H9 (cell line): ENCODE data around the gene HECW1. TPM values are rescaled to one million over a fixed set of nuclear protein-coding genes. Genes with fewer than 3 reads are reported as not detected.

Experiments used
- DNase-seq: peaks from one replicate; pipeline ENCODE4 v3.0.0-alpha.2; 2017
- H2AFZ ChIP-seq: one replicate; pipeline ENCODE4 v1.6.1; 2013; ENCODE audit warnings: mild to moderate bottlenecking, low read length, control low read depth, moderate library complexity
- H2AK5ac ChIP-seq: 2 replicates; pipeline ENCODE4 v1.6.1; 2013; ENCODE audit warnings: low read length, control low read depth, mixed read lengths; ENCODE audit not compliant: insufficient read length
- H2BK120ac ChIP-seq: one replicate; pipeline ENCODE4 v1.6.1; 2013; ENCODE audit warnings: low read depth, mild to moderate bottlenecking, low read length, control low read depth, inconsistent platforms; ENCODE audit not compliant: poor library complexity, severe bottlenecking
- H2BK12ac ChIP-seq: 2 replicates; pipeline ENCODE4 v1.6.1; 2013; ENCODE audit warnings: low read length, control low read depth, mixed read lengths, low read depth; ENCODE audit not compliant: insufficient read length
- H2BK15ac ChIP-seq: 2 replicates; pipeline ENCODE4 v1.6.1; 2013; ENCODE audit warnings: low read depth, low read length, control low read depth
- H2BK20ac ChIP-seq: one replicate; pipeline ENCODE4 v1.6.1; 2013; ENCODE audit warnings: low read depth, mild to moderate bottlenecking, low read length, control low read depth, inconsistent platforms; ENCODE audit not compliant: poor library complexity, severe bottlenecking
- H2BK5ac ChIP-seq: 2 replicates; pipeline ENCODE4 v1.6.1; 2013; ENCODE audit warnings: low read length, control low read depth, mixed read lengths; ENCODE audit not compliant: insufficient read length
- H3K14ac ChIP-seq: 2 replicates; pipeline ENCODE4 v1.6.1; 2013; ENCODE audit warnings: low read length, control low read depth; ENCODE audit not compliant: insufficient read depth
- H3K18ac ChIP-seq: 2 replicates; pipeline ENCODE4 v1.6.1; 2013; ENCODE audit warnings: low read depth, mild to moderate bottlenecking, mixed read lengths, low read length, control low read depth; ENCODE audit not compliant: insufficient read length
- H3K23ac ChIP-seq: 2 replicates; pipeline ENCODE4 v1.6.1; 2013; ENCODE audit warnings: low read length, control low read depth, mixed read lengths, low read depth; ENCODE audit not compliant: insufficient read length
- H3K23me2 ChIP-seq: 2 replicates; pipeline ENCODE4 v1.6.1; 2013; ENCODE audit warnings: low read depth, mild to moderate bottlenecking, mixed read lengths, low read length, control low read depth; ENCODE audit not compliant: insufficient read length, poor library complexity, severe bottlenecking
- H3K27ac ChIP-seq: 2 replicates; pipeline ENCODE4 v1.5.1; 2013; ENCODE audit warnings: low read length, control low read depth, mixed read lengths, low read depth; ENCODE audit not compliant: insufficient read length
- H3K27me3 ChIP-seq: 2 replicates; pipeline ENCODE4 v1.6.1; 2013; ENCODE audit warnings: low read length, control low read depth, inconsistent platforms; ENCODE audit not compliant: insufficient read depth
- H3K4ac ChIP-seq: 2 replicates; pipeline ENCODE4 v1.6.1; 2013; ENCODE audit warnings: low read depth, mild to moderate bottlenecking, control low read depth, inconsistent platforms, low read length, moderate library complexity
- H3K4me1 ChIP-seq: 2 replicates; pipeline ENCODE4 v1.6.1; 2013; ENCODE audit warnings: low read length, control low read depth, inconsistent platforms; ENCODE audit not compliant: insufficient read depth
- H3K4me2 ChIP-seq: 2 replicates; pipeline ENCODE4 v1.6.1; 2013; ENCODE audit warnings: low read length, control low read depth, mixed read lengths; ENCODE audit not compliant: insufficient read length, insufficient read depth
- H3K56ac ChIP-seq: 2 replicates; pipeline ENCODE4 v1.6.1; 2013; ENCODE audit warnings: low read depth, mild to moderate bottlenecking, mixed read lengths, low read length, control low read depth; ENCODE audit not compliant: insufficient read length
- H3K79me1 ChIP-seq: 2 replicates; pipeline ENCODE4 v1.6.1; 2013; ENCODE audit warnings: low read depth, mild to moderate bottlenecking, moderate library complexity, low read length, control low read depth, inconsistent platforms; ENCODE audit not compliant: insufficient read depth, poor library complexity, severe bottlenecking
- H3K79me2 ChIP-seq: 2 replicates; pipeline ENCODE4 v1.6.1; 2013; ENCODE audit warnings: low read length, control low read depth, inconsistent platforms; ENCODE audit not compliant: insufficient read depth
- H3K9ac ChIP-seq: 2 replicates; pipeline ENCODE4 v1.6.1; 2013; ENCODE audit warnings: low read length, control low read depth, mixed read lengths; ENCODE audit not compliant: insufficient read length; ENCODE audit errors: extremely low read depth
- H3K9me3 ChIP-seq: one replicate; pipeline ENCODE4 v1.6.1; 2013; ENCODE audit warnings: low read depth, low read length, inconsistent platforms; ENCODE audit not compliant: control insufficient read depth
- H3T11ph ChIP-seq: one replicate; pipeline ENCODE4 v1.6.1; 2013; ENCODE audit warnings: mild to moderate bottlenecking, low read length, control low read depth, inconsistent platforms
- H4K20me1 ChIP-seq: one replicate; pipeline ENCODE4 v1.6.1; 2013; ENCODE audit not compliant: control insufficient read depth, insufficient read length, insufficient read depth
- H4K5ac ChIP-seq: 2 replicates; pipeline ENCODE4 v1.6.1; 2013; ENCODE audit warnings: low read depth, mild to moderate bottlenecking, mixed read lengths, low read length, control low read depth; ENCODE audit not compliant: insufficient read length
- H4K8ac ChIP-seq: replicated peaks from 2 replicates; pipeline ENCODE4 v1.6.1; 2013; ENCODE audit warnings: low read length, control low read depth, mixed read lengths, low read depth; ENCODE audit not compliant: insufficient read length
- H4K91ac ChIP-seq: 2 replicates; pipeline ENCODE4 v1.6.1; 2013; ENCODE audit warnings: low read depth, mild to moderate bottlenecking, moderate library complexity, mixed read lengths, low read length, control low read depth; ENCODE audit not compliant: insufficient read length
- H3K27ac Mint-ChIP-seq, 3 experiments: 2 replicates in 2 of 3; 3 replicates in 1 of 3; pipeline ENCODE4 v1.8.0; 2020 to 2021; ENCODE audit warnings: mixed read lengths in 3 of 3, mild to moderate bottlenecking in 1 of 3, moderate library complexity in 1 of 3
- H3K27me3 Mint-ChIP-seq: 2 replicates; pipeline ENCODE4 v1.8.0; 2021; ENCODE audit warnings: low read depth, mild to moderate bottlenecking, moderate library complexity, mixed read lengths
- H3K36me3 Mint-ChIP-seq, 3 experiments: 2 replicates in 2 of 3; 3 replicates in 1 of 3; pipeline ENCODE4 v1.8.0; 2020 to 2021; ENCODE audit warnings: low read depth in 3 of 3, mixed read lengths in 3 of 3; ENCODE audit not compliant: insufficient read depth in 1 of 3
- H3K4me1 Mint-ChIP-seq, 2 experiments: 2 replicates each; pipeline ENCODE4 v1.8.0; 2020; ENCODE audit warnings: mixed read lengths in 2 of 2
- H3K4me3 Mint-ChIP-seq, 2 experiments: 2 replicates in 1 of 2; 3 replicates in 1 of 2; pipeline ENCODE4 v1.8.0; 2020 to 2021; ENCODE audit warnings: mild to moderate bottlenecking in 2 of 2, mixed read lengths in 2 of 2, moderate library complexity in 1 of 2
- H3K9me3 Mint-ChIP-seq, 2 experiments: 2 replicates in 1 of 2; 3 replicates in 1 of 2; pipeline ENCODE4 v1.8.0; 2020; ENCODE audit warnings: mild to moderate bottlenecking in 2 of 2, mixed read lengths in 2 of 2, moderate library complexity in 1 of 2
- CTCF ChIP-seq: fragments of 200-600 bp; sonication (generic); conservative IDR thresholded peaks from 3 replicates; pipeline ENCODE4 v1.8.0; 2021; ENCODE audit warnings: antibody characterized with exemption, mild to moderate bottlenecking
- WGBS: extraction: QIAGEN DNeasy Blood & Tissue Kit; methylation state at CpG from one replicate; pipeline ENCODE4 v1.1.7; 2013; ENCODE audit warnings: missing lambda C conversion rate, low lambda C conversion rate, mixed read lengths; ENCODE audit not compliant: insufficient read length; ENCODE audit errors: extremely low coverage; 5-methylcytosine and 5-hydroxymethylcytosine counted together
- total RNA-seq: library from RNA; stranded (reverse); gene quantifications from 2 replicates; pipeline ENCODE4 v1.2.1, GENCODE V29; 2021

The HECW1 gene
- total RNA-seq, 1 experiment from 2014 or later = 5.0 TPM

GRCh38 chr7:43531700-43532099 is 419.3 kb downstream of the HECW1 start:
- H2AK5ac ChIP-seq = no peak overlapping the region
- no peak overlapping the region for H2BK12ac ChIP-seq
- H4K5ac ChIP-seq = no peak overlapping the region
- no peak overlapping the region for H2BK20ac ChIP-seq
- no peak overlapping the region for H3K4me3 Mint-ChIP-seq
- H3K9ac ChIP-seq = no peak overlapping the region
- no peak overlapping the region for H3T11ph ChIP-seq
- H4K20me1 ChIP-seq = no peaks in the 10 kb centered on the region
- no peaks in the 10 kb centered on the region; the same call in 1 of the 2 replicates for H3K27me3 ChIP-seq
- TF ChIP-seq CTCF = no peak
- no peak overlapping the region for H2BK120ac ChIP-seq
- no peaks in the 10 kb centered on the region for H3K79me1 ChIP-seq
- H4K91ac ChIP-seq = no peak overlapping the region
- no peak overlapping the region for H4K8ac ChIP-seq
- no CpG with 5 or more reads among the region's 9 CpGs for WGBS
- no peaks in the 10 kb centered on the region for H3K27me3 Mint-ChIP-seq
- H3K4me1 ChIP-seq = no peaks in the 10 kb centered on the region
- H2BK5ac ChIP-seq = no peak overlapping the region
- no peak overlapping the region for H3K27ac ChIP-seq
- no peak overlapping the region for H2BK15ac ChIP-seq
- H3K9me3 ChIP-seq = no peaks in the 10 kb centered on the region
- no peak for DNase-seq
- H3K56ac ChIP-seq = no peak overlapping the region
- H3K27ac Mint-ChIP-seq = no peak overlapping the region
- H3K79me2 ChIP-seq = no peaks in the 10 kb centered on the region
- no peak overlapping the region for H3K14ac ChIP-seq
- no peak overlapping the region for H3K18ac ChIP-seq
- no peak overlapping the region for H3K4me2 ChIP-seq
- H3K23ac ChIP-seq = no peak overlapping the region
- H3K23me2 ChIP-seq = no peaks in the 10 kb centered on the region
- no peaks in the 10 kb centered on the region for H3K36me3 Mint-ChIP-seq
- peaks cover 8 to 11% of the 10 kb centered on the region in 2 experiments for H3K4me1 Mint-ChIP-seq
- no peak overlapping the region for H3K4ac ChIP-seq
- H2AFZ ChIP-seq = no peak overlapping the region
- no peaks in the 10 kb centered on the region; a peak in 1 of 5 replicates for H3K9me3 Mint-ChIP-seq
